Measurements from ENCODE around the gene DCBLD2. TPM values are rescaled to one million over a fixed set of nuclear protein-coding genes. Genes with fewer than 3 reads are reported as not detected.
A peak's percentile ranks its signal among the peaks of the same experiment; 100 is the strongest.

DCBLD2 gene
- total RNA-seq, 4 donors from 2014 or later: 37.3 to 48.4 (median 46.6) TPM

- H3K9me3 ChIP-seq: no peaks in the 10 kb centered on the region
- no peak for DNase-seq (ENCODE audit: extremely low spot score)
- WGBS: 56% methylated on average over 1 of the region's 1 CpG
- peaks cover 14 to 46% (median 24%) of the 10 kb centered on the region in 4 donors for H3K4me1 ChIP-seq
- TF ChIP-seq EP300 (IDR thresholded peaks at IDR 0.05) (no peak), POLR2A (IDR thresholded peaks at IDR 0.05; ENCODE audit: low read depth) (no peak), POLR2AphosphoS5 (IDR thresholded peaks at IDR 0.05) (peak in 1 of 2 donors; percentile 20)
- TF ChIP-seq, protein P1, sequence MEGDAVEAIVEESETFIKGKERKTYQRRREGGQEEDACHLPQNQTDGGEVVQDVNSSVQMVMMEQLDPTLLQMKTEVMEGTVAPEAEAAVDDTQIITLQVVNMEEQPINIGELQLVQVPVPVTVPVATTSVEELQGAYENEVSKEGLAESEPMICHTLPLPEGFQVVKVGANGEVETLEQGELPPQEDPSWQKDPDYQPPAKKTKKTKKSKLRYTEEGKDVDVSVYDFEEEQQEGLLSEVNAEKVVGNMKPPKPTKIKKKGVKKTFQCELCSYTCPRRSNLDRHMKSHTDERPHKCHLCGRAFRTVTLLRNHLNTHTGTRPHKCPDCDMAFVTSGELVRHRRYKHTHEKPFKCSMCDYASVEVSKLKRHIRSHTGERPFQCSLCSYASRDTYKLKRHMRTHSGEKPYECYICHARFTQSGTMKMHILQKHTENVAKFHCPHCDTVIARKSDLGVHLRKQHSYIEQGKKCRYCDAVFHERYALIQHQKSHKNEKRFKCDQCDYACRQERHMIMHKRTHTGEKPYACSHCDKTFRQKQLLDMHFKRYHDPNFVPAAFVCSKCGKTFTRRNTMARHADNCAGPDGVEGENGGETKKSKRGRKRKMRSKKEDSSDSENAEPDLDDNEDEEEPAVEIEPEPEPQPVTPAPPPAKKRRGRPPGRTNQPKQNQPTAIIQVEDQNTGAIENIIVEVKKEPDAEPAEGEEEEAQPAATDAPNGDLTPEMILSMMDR (IDR thresholded peaks at IDR 0.05): no peak
- H3K27ac ChIP-seq (replicated peaks in 1 of 4): peak within 1 kb of the TSS in 3 of 4 donors; percentile 11 to 46 (median 14)
- no peaks in the 10 kb centered on the region for H3K27me3 ChIP-seq
- peak within 1 kb of the TSS in 1 of 4 donors; percentile 9 for H3K4me3 ChIP-seq
- intact Hi-C loops (cut with DNase I): no loop called here
- H3K36me3 ChIP-seq: no peaks in the 10 kb centered on the region
Observed at GRCh38 chr3:98763076-98763475, 138.4 kb downstream of the DCBLD2 start, which contains the start of gene ST3GAL6. TSS of gene ST3GAL6 (plus strand) at chr3:98763340. CDS start at chr3:98768441, 5,101 bp downstream.

GRCh38 chr3:98761643-98762229 is 139.8 kb downstream of the DCBLD2 start:
- 74% methylated on average over 2 of the region's 2 CpGs for WGBS
- intact Hi-C loops (cut with DNase I): no loop called here
- peaks cover 14 to 42% (median 24%) of the 10 kb centered on the region in 4 donors for H3K4me1 ChIP-seq
- H3K4me3 ChIP-seq: no peak overlapping the region
- peak overlapping the region in 1 of 4 donors; percentile 28 for H3K27ac ChIP-seq (replicated peaks in 1 of 4)
- no peaks in the 10 kb centered on the region for H3K9me3 ChIP-seq
- no peak for DNase-seq (ENCODE audit: extremely low spot score)
- no peaks in the 10 kb centered on the region for H3K27me3 ChIP-seq
- no peak for TF ChIP-seq POLR2A (IDR thresholded peaks at IDR 0.05; ENCODE audit: low read depth)
- TF ChIP-seq, protein P1 (IDR thresholded peaks at IDR 0.05): no peak
- no peak for TF ChIP-seq EP300 (IDR thresholded peaks at IDR 0.05)
- TF ChIP-seq POLR2AphosphoS5 (IDR thresholded peaks at IDR 0.05): no peak
- no peaks in the 10 kb centered on the region for H3K36me3 ChIP-seq

DNA sequence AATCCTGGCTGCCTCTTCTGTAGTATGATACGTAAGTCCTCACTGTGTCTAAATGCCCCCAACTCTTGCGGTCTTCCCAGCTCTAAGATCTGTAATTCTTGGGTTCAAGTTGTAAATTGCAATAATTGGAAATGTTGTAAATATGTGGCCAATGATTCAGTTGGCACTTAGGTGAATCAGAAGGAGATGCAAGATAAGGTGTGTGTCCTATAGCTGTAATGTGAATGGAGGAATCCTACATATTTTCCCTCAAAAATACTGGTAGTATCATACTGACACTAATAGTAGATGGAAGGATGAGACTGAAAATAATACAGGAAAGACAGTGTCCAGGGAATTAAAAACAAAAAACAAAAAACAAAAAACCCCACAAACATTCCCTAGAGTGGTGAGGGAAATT is 141.9 kb downstream of the DCBLD2 start:
- no peak for DNase-seq (ENCODE audit: extremely low spot score)
- TF ChIP-seq POLR2AphosphoS5 (IDR thresholded peaks at IDR 0.05) (no peak), EP300 (IDR thresholded peaks at IDR 0.05) (no peak), POLR2A (IDR thresholded peaks at IDR 0.05; ENCODE audit: low read depth) (no peak)
- TF ChIP-seq, protein P1 (IDR thresholded peaks at IDR 0.05): no peak
- H3K4me1 ChIP-seq: peaks cover 10 to 27% (median 19%) of the 10 kb centered on the region in 4 donors
- H3K27me3 ChIP-seq: no peaks in the 10 kb centered on the region
- H3K36me3 ChIP-seq: no peaks in the 10 kb centered on the region
- intact Hi-C loops (cut with DNase I): no loop called here
- no peaks in the 10 kb centered on the region for H3K9me3 ChIP-seq
- no peak overlapping the region for H3K4me3 ChIP-seq
- no peak overlapping the region for H3K27ac ChIP-seq (replicated peaks in 1 of 4)
- 92% methylated on average over 2 of the region's 2 CpGs for WGBS

GRCh38 chr3:98755601-98756000 is 145.9 kb downstream of the DCBLD2 start:
- Histone ChIP-seq H3K4me3 (no peak overlapping the region), H3K27ac (replicated peaks in 1 of 4) (no peak overlapping the region), H3K9me3 (no peaks in the 10 kb centered on the region), H3K36me3 (no peaks in the 10 kb centered on the region), H3K4me1 (peaks cover 0 to 4% (median 0%) of the 10 kb centered on the region in 4 donors), H3K27me3 (no peaks in the 10 kb centered on the region)
- intact Hi-C loops (cut with DNase I): no loop called here
- WGBS: 68% methylated on average over 4 of the region's 4 CpGs
- no peak for DNase-seq (ENCODE audit: extremely low spot score)
- TF ChIP-seq EP300 (IDR thresholded peaks at IDR 0.05): no peak
- TF ChIP-seq POLR2A (IDR thresholded peaks at IDR 0.05; ENCODE audit: low read depth): no peak
- TF ChIP-seq POLR2AphosphoS5 (IDR thresholded peaks at IDR 0.05): no peak
- TF ChIP-seq, protein P1 (IDR thresholded peaks at IDR 0.05): no peak
